GM18867 (cell line): ENCODE data around the gene DMD.
"Not testable (repeated sequence)": the region's sequence is repeated elsewhere in the genome, so short reads cannot be mapped to it uniquely, and the experiment has no call there.

ENCODE experiments used
- ATAC-seq: cut with Tn5 transposase; IDR thresholded peaks from one replicate; pipeline ENCODE4 v1.9.1; 2021; ENCODE audit warnings: mild to moderate bottlenecking, moderate library complexity; ENCODE audit not compliant: unreplicated experiment

Gene DMD

GRCh38 chrX:31653422-31653821 is 1557.9 kb downstream of the DMD start:
- no peak for ATAC-seq

- ATAC-seq: peak; percentile 66
Observed at GRCh38 chrX:31652650-31653049, 1558.7 kb downstream of the DMD start.

GRCh38 chrX:31649201-31649600 is 1562.1 kb downstream of the DMD start:
- no peak for ATAC-seq

- no peak for ATAC-seq
Observed at GRCh38 chrX:31633349-31633748, 1578.0 kb downstream of the DMD start.

GRCh38 chrX:31629195-31629594 is 1582.2 kb downstream of the DMD start:
- no peak for ATAC-seq

- no peak for ATAC-seq
Observed at GRCh38 chrX:31609130-31609529, 1602.2 kb downstream of the DMD start.

GRCh38 chrX:31608638-31609037 is 1602.7 kb downstream of the DMD start:
- no peak for ATAC-seq

GRCh38 chrX:31606771-31607170 is 1604.6 kb downstream of the DMD start:
- ATAC-seq: no peak

- peak; percentile 77 for ATAC-seq
Observed at GRCh38 chrX:31604629-31605221, 1606.6 kb downstream of the DMD start.

- no peak for ATAC-seq
Observed at GRCh38 chrX:31603411-31604120, 1607.8 kb downstream of the DMD start.

GRCh38 chrX:31600823-31601222 is 1610.5 kb downstream of the DMD start:
- ATAC-seq: no peak

GRCh38 chrX:31593353-31593752 is 1618.0 kb downstream of the DMD start:
- ATAC-seq: no peak

GRCh38 chrX:31591355-31591754 is 1620.0 kb downstream of the DMD start:
- no peak for ATAC-seq

- ATAC-seq: no peak
Observed at GRCh38 chrX:31590581-31591114, 1620.7 kb downstream of the DMD start.

- ATAC-seq: no peak
Observed at GRCh38 chrX:31589503-31589902, 1621.8 kb downstream of the DMD start.

GRCh38 chrX:31588355-31588754 is 1623.0 kb downstream of the DMD start:
- ATAC-seq: no peak

GRCh38 chrX:31583892-31584291 is 1627.5 kb downstream of the DMD start:
- ATAC-seq: not testable (repeated sequence)

GRCh38 chrX:31580726-31581125 is 1630.6 kb downstream of the DMD start:
- no peak for ATAC-seq

GRCh38 chrX:31580227-31580626 is 1631.1 kb downstream of the DMD start:
- ATAC-seq: no peak

- no peak for ATAC-seq
Observed at GRCh38 chrX:31572360-31572759, 1639.0 kb downstream of the DMD start.

GRCh38 chrX:31570658-31571057 is 1640.7 kb downstream of the DMD start:
- ATAC-seq: no peak

GRCh38 chrX:31563792-31564191 is 1647.6 kb downstream of the DMD start:
- ATAC-seq: no peak
